ENCODE data around the gene ZNF540. TPM values are rescaled to one million over a fixed set of nuclear protein-coding genes. Genes with fewer than 3 reads are reported as not detected.

ZNF540 gene
- total RNA-seq = 1 to 10 TPM; 6.4 to 7.5 (median 7.0) TPM
- total RNA-seq (2013) = 11.6 TPM

- Histone ChIP-seq H3K9me3 (ENCODE audit: control insufficient read depth, insufficient read depth, low read length) (peaks cover 2% of the 10 kb centered on the region), H3K4me3 (ENCODE audit: low read length) (peak within 1 kb of the TSS; percentile 74), H3K36me3 (ENCODE audit: control insufficient read depth, insufficient read depth, low read length) (peaks cover 4% of the 10 kb centered on the region), H3K27ac (ENCODE audit: low read length) (peak within 1 kb of the TSS; percentile 97), H3K27me3 (ENCODE audit: control insufficient read depth, insufficient read depth, low read length) (no peaks in the 10 kb centered on the region), H3K4me1 (ENCODE audit: control insufficient read depth, insufficient read depth, low read length) (peaks cover 15% of the 10 kb centered on the region)
- intact Hi-C loops (cut with micrococcal nuclease) = loop anchor here (1.0 to 2.0 kb wide), 6 partner anchors 43 to 1066 kb away; partner anchors contain the start of genes ZFP30, ZNF260, ZNF569 and ZNF793
- Mint-ChIP-seq H3K27ac (peak within 1 kb of the TSS; percentile 97 to 99), H3K36me3 (peaks cover 2% of the 10 kb centered on the region), H3K27me3 (ENCODE audit: low read depth in 2 of 2) (no peaks in the 10 kb centered on the region), H3K4me3 (peak within 1 kb of the TSS; percentile 99), H3K9me3 (no peaks in the 10 kb centered on the region), H3K4me1 (peaks cover 26 to 31% of the 10 kb centered on the region in 2 donors)
- WGBS (ENCODE audit: insufficient coverage) = under 1% methylated on average over 53 of the region's 53 CpGs
- ATAC-seq = peak; percentile 86 to 96 (median 92)
- TF ChIP-seq CTCF (IDR thresholded peaks at IDR 0.05) = no peak
- DNase-seq = peak; percentile 83 to 95
Observed at GRCh38 chr19:37594304-37594981, at the start of gene ZNF540, which contains the start of gene ZNF571. ZNF540 (plus strand) TSS chr19:37594876; CDS start chr19:37598448, 3,572 bp downstream. ZNF571 (minus strand) TSS chr19:37594792; CDS start chr19:37586676, 8,116 bp downstream.

- Mint-ChIP-seq H3K27me3 (ENCODE audit: low read depth in 2 of 2) (no peaks in the 10 kb centered on the region), H3K4me3 (peak overlapping the region; percentile 94), H3K27ac (peak overlapping the region; percentile 76 to 88), H3K9me3 (peaks cover 12 to 23% of the 10 kb centered on the region in 2 donors), H3K36me3 (peaks cover 36% of the 10 kb centered on the region), H3K4me1 (peaks cover 10 to 12% of the 10 kb centered on the region in 2 donors)
- peaks cover 75% of the 10 kb centered on the region for H3K9me3 ChIP-seq (ENCODE audit: control insufficient read depth, insufficient read depth, low read length)
- peak; percentile 57 to 86 (median 78) for ATAC-seq
- peak; percentile 53 to 64 for DNase-seq
- intact Hi-C loops (cut with micrococcal nuclease) = loop anchor here (1.0 kb wide), 2 partner anchors 43 to 180 kb away; partner anchors contain the start of genes ZNF527, ZNF540 and ZNF571
- H3K27me3 ChIP-seq (ENCODE audit: control insufficient read depth, insufficient read depth, low read length) = no peaks in the 10 kb centered on the region
- peak overlapping the region; percentile 79 for H3K27ac ChIP-seq (ENCODE audit: low read length)
- peak overlapping the region; percentile 58 for H3K4me3 ChIP-seq (ENCODE audit: low read length)
- H3K36me3 ChIP-seq (ENCODE audit: control insufficient read depth, insufficient read depth, low read length) = no peaks in the 10 kb centered on the region
- peak; percentile 42 for TF ChIP-seq CTCF (IDR thresholded peaks at IDR 0.05)
- 10% methylated on average over 64 of the region's 65 CpGs for WGBS (ENCODE audit: insufficient coverage)
- peaks cover 11% of the 10 kb centered on the region for H3K4me1 ChIP-seq (ENCODE audit: control insufficient read depth, insufficient read depth, low read length)
Observed at GRCh38 chr19:37551129-37551993, 43.3 kb upstream of the ZNF540 start.

- Mint-ChIP-seq H3K9me3 (peaks cover 20 to 34% of the 10 kb centered on the region in 2 donors), H3K27ac (no peak overlapping the region), H3K27me3 (ENCODE audit: low read depth in 2 of 2) (no peaks in the 10 kb centered on the region), H3K4me3 (no peak overlapping the region), H3K36me3 (peaks cover 81% of the 10 kb centered on the region), H3K4me1 (no peaks in the 10 kb centered on the region)
- TF ChIP-seq CTCF (IDR thresholded peaks at IDR 0.05) = no peak
- intact Hi-C loops (cut with micrococcal nuclease) = loop anchor here (10.0 kb wide), 1 partner anchor 119 kb away; no protein-coding TSS in a partner anchor
- no peaks in the 10 kb centered on the region for H3K4me1 ChIP-seq (ENCODE audit: control insufficient read depth, insufficient read depth, low read length)
- ATAC-seq (no peak), DNase-seq (no peak)
- H3K4me3 ChIP-seq (ENCODE audit: low read length) = no peak overlapping the region
- H3K27ac ChIP-seq (ENCODE audit: low read length) = no peak overlapping the region
- H3K36me3 ChIP-seq (ENCODE audit: control insufficient read depth, insufficient read depth, low read length) = peaks cover 17% of the 10 kb centered on the region
- H3K27me3 ChIP-seq (ENCODE audit: control insufficient read depth, insufficient read depth, low read length) = no peaks in the 10 kb centered on the region
- WGBS (ENCODE audit: insufficient coverage) = no CpG with 5 or more reads among the region's 3 CpGs
- H3K9me3 ChIP-seq (ENCODE audit: control insufficient read depth, insufficient read depth, low read length) = peaks cover 54% of the 10 kb centered on the region
Observed at GRCh38 chr19:37563518-37563917, 31.2 kb upstream of the ZNF540 start.
